Hepatocyte (in vitro differentiated cells): ENCODE results near the gene HEBP2. TPM values are rescaled to one million over a fixed set of nuclear protein-coding genes. Genes with fewer than 3 reads are reported as not detected.

ENCODE experiments used
- DNase-seq: peaks from one replicate; pipeline ENCODE4 v3.0.0-alpha.2; 2016; ENCODE audit warnings: low spot score
- H2AFZ ChIP-seq: fragments of 200-600 bp; sonication (generic); 2 replicates; pipeline ENCODE4 v1.6.0; 2016; ENCODE audit warnings: antibody characterized with exemption, mild to moderate bottlenecking
- H3K27ac ChIP-seq: fragments of 200-600 bp; sonication (generic); 2 replicates; pipeline ENCODE4 v1.5.1; 2016; ENCODE audit warnings: mild to moderate bottlenecking
- H3K27me3 ChIP-seq: fragments of 200-600 bp; sonication (generic); 2 replicates; pipeline ENCODE4 v1.6.1; 2016
- H3K36me3 ChIP-seq: fragments of 200-600 bp; sonication (generic); replicated peaks from 2 replicates; pipeline ENCODE4 v1.5.1; 2016; ENCODE audit warnings: low read depth; ENCODE audit not compliant: insufficient read depth
- H3K4me1 ChIP-seq: fragments of 200-600 bp; sonication (generic); 2 replicates; pipeline ENCODE4 v1.5.1; 2016; ENCODE audit warnings: mild to moderate bottlenecking, moderate library complexity; ENCODE audit not compliant: insufficient read depth
- H3K4me2 ChIP-seq: fragments of 200-600 bp; sonication (generic); 2 replicates; pipeline ENCODE4 v1.6.0; 2016
- H3K4me3 ChIP-seq: fragments of 200-600 bp; sonication (generic); 2 replicates; pipeline ENCODE4 v1.5.1; 2016; ENCODE audit warnings: mild to moderate bottlenecking
- H3K79me2 ChIP-seq: fragments of 200-600 bp; sonication (generic); 2 replicates; pipeline ENCODE4 v1.6.0; 2017; ENCODE audit warnings: mild to moderate bottlenecking
- H3K9me2 ChIP-seq: fragments of 200-600 bp; sonication (generic); replicated peaks from 2 replicates; pipeline ENCODE4 v1.6.0; 2017; ENCODE audit warnings: mild to moderate bottlenecking; ENCODE audit not compliant: insufficient read depth
- H3K9me3 ChIP-seq: fragments of 200-600 bp; sonication (generic); 2 replicates; pipeline ENCODE4 v1.5.1; 2016; ENCODE audit warnings: low read depth, mild to moderate bottlenecking
- H4K20me1 ChIP-seq: fragments of 200-600 bp; sonication (generic); 2 replicates; pipeline ENCODE4 v1.6.0; 2016; ENCODE audit warnings: mild to moderate bottlenecking; ENCODE audit not compliant: insufficient read depth, poor library complexity, severe bottlenecking
- CTCF ChIP-seq: fragments of 200-600 bp; sonication (generic); IDR thresholded peaks from 2 replicates; pipeline ENCODE4 v1.5.1; 2016; ENCODE audit warnings: antibody characterized with exemption, mild to moderate bottlenecking; ENCODE audit not compliant: poor library complexity
- EZH2 ChIP-seq: fragments of 200-600 bp; sonication (generic); IDR thresholded peaks from 2 replicates; pipeline ENCODE4 v1.6.1; 2016; ENCODE audit warnings: antibody characterized with exemption, mild to moderate bottlenecking, borderline replicate concordance
- EZH2phosphoT487 ChIP-seq: fragments of 200-600 bp; sonication (generic); IDR thresholded peaks from one replicate; pipeline ENCODE4 v1.6.1; 2018; ENCODE audit warnings: antibody characterized with exemption, mild to moderate bottlenecking, low read depth, moderate library complexity; ENCODE audit not compliant: unreplicated experiment, severe bottlenecking
- WGBS: methylation state at CpG from one replicate; pipeline ENCODE4 v1.1.6; 2016; ENCODE audit warnings: low lambda C conversion rate; ENCODE audit errors: missing lambda C conversion rate; 5-methylcytosine and 5-hydroxymethylcytosine counted together
- polyA plus RNA-seq: library from polyadenylated mRNA; unstranded; fragments of >200 nt; fragmentation: Nextera tagmentation; extraction: Ambion mirVana; gene quantifications from 2 replicates; pipeline ENCODE4 v1.2.1, GENCODE V29; 2016
- total RNA-seq: library from RNA; depleted of rRNA; stranded (reverse); fragments of >200 nt; gene quantifications from 2 replicates; pipeline ENCODE4 v1.2.3, GENCODE V29; 2014

HEBP2 gene
- total and polyA plus RNA-seq, 2 experiments from 2014 or later: 21.6 to 79.0 TPM

DNA sequence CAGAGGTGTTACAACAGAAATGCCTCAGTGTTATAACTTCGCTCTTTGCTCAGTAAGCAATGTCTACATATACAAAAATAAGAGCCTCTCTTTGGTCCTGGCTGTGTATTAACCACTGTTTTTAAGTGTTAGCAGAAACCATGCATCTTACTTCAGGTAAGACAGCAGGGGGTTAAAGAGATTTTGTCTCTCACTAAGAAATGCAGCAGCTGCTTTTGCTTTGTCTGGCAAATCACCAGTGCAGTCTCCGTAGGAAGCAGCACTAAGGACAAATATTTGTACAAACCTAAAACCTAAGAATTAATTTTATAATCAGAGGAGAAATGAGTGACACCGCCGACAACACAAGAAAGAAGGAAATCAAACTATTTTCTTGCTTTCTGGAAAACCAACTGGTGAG lies 25.6 kb upstream of the HEBP2 start:
- H2AFZ ChIP-seq: no peak overlapping the region
- H3K27me3 ChIP-seq: no peaks in the 10 kb centered on the region
- no peaks in the 10 kb centered on the region for H3K9me3 ChIP-seq
- DNase-seq: no peak
- H3K4me1 ChIP-seq: no peaks in the 10 kb centered on the region
- no peaks in the 10 kb centered on the region for H3K9me2 ChIP-seq
- no peak overlapping the region for H3K27ac ChIP-seq
- H3K4me2 ChIP-seq: no peak overlapping the region
- no peaks in the 10 kb centered on the region for H3K79me2 ChIP-seq
- 62% methylated on average over 4 of the region's 4 CpGs for WGBS
- H4K20me1 ChIP-seq: no peaks in the 10 kb centered on the region
- no peak overlapping the region for H3K4me3 ChIP-seq
- no peak for TF ChIP-seq EZH2
- TF ChIP-seq EZH2phosphoT487: no peak
- no peak for TF ChIP-seq CTCF
- no peaks in the 10 kb centered on the region for H3K36me3 ChIP-seq

- Histone ChIP-seq H2AFZ (no peak overlapping the region), H3K9me3 (no peaks in the 10 kb centered on the region), H3K36me3 (no peaks in the 10 kb centered on the region), H3K4me2 (no peak overlapping the region), H3K27ac (no peak overlapping the region), H4K20me1 (no peaks in the 10 kb centered on the region), H3K9me2 (no peaks in the 10 kb centered on the region), H3K4me1 (no peaks in the 10 kb centered on the region), H3K27me3 (no peaks in the 10 kb centered on the region), H3K79me2 (no peaks in the 10 kb centered on the region), H3K4me3 (no peak overlapping the region)
- no peak for TF ChIP-seq EZH2phosphoT487
- TF ChIP-seq CTCF: no peak
- no peak for TF ChIP-seq EZH2
- no peak for DNase-seq
- WGBS: 90% methylated on average over 8 of the region's 8 CpGs
Measured at GRCh38 chr6:138382498-138383265, 21.3 kb upstream of the HEBP2 start.

- no peak overlapping the region for H3K27ac ChIP-seq
- no peak for TF ChIP-seq CTCF
- TF ChIP-seq EZH2phosphoT487: no peak
- TF ChIP-seq EZH2: no peak
- DNase-seq: no peak
- no peak overlapping the region for H2AFZ ChIP-seq
- no peaks in the 10 kb centered on the region for H3K79me2 ChIP-seq
- H3K9me2 ChIP-seq: no peaks in the 10 kb centered on the region
- no peak overlapping the region for H3K4me2 ChIP-seq
- no peaks in the 10 kb centered on the region for H3K36me3 ChIP-seq
- no peaks in the 10 kb centered on the region for H3K9me3 ChIP-seq
- no peaks in the 10 kb centered on the region for H3K4me1 ChIP-seq
- WGBS: 44% methylated on average over 3 of the region's 3 CpGs
- H4K20me1 ChIP-seq: no peaks in the 10 kb centered on the region
- H3K27me3 ChIP-seq: no peaks in the 10 kb centered on the region
- no peak overlapping the region for H3K4me3 ChIP-seq
Measured at GRCh38 chr6:138383776-138384175, 20.2 kb upstream of the HEBP2 start.
